Stimulated activated CD4-positive, alpha-beta T cell treated with anti-CD3 and anti-CD28 coated beads, Interleukin-2, amount 100 ng/mL, for 24 hours (primary cell): ENCODE measurements around the gene XPC.
"Not testable (repeated sequence)": the region's sequence is repeated elsewhere in the genome, so short reads cannot be mapped to it uniquely, and the experiment has no call there.

Source experiments
- DNase-seq, 2 donors: peaks; one replicate each; pipeline ENCODE4 v3.0.0-alpha.2; 2020

The XPC gene

DNA sequence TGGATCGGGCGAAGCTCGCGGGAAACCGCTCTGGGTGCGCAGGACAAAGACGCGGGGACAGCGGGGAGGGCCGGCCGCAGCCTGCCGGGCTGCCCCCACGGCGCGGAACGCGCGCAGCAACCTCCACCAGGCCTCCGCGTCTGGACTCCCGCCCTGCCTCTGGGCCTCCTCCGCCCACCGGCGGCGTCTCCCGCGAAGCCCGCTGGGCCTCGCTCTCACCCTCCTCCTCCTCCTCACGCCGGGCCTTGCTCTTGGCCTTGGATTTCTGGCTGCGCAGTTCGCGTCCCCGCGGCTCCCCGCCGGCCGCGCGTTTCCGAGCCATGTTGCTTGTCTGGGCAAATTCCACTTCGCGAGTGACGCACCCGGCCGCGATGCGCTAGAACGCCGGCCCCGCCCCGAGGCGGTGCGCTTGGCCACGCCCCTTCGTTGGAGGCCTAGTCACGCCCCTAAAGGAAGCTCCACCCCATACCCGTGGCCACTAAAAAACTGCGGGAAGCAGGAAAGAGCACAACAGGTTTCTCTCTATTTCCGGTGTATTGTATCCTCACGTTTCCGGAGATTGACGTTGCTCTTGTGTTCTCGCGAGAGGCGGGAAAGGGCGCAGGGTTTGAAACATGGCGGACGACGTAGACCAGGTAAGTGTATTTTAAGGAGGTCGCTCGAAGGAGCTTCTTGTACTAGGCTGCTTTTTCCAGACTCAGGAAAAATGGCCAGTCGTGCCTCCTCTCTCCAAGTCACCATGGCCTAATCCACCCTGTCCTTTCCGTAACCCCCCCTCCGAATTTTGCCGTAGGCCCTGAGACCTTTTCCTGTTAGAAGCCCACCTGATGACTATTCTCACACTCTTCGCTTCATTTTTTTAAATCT is at the start of gene XPC, which contains the start of gene LSM3:
TSS of gene XPC (minus strand) at position 355 of the 867 bp plus-strand sequence. CDS start at position 322, 33 bp downstream.
TSS of gene LSM3 (plus strand) at position 571 of the 867 bp plus-strand sequence. CDS start at position 615, 44 bp downstream.
- DNase-seq = peak; percentile 97

DNA sequence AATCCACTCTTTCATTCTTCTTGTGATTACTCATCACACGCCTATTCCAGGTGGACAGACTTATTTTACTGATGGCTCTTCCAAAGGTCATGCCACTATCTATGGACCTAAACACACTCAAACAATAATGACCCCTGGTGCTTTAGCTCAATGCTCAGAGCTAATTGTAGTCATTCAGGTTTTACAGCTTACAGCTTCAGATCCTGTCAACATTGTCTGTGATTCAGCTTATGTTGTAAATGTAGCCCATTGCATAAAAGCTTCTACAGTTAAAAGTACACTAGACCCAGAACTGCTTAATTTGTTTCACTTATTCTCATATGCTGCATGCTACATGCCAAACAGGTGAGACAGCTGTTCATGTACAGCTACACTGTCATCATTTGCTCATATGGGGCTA is 49.5 kb upstream of the XPC start:
- DNase-seq = no peak

DNA sequence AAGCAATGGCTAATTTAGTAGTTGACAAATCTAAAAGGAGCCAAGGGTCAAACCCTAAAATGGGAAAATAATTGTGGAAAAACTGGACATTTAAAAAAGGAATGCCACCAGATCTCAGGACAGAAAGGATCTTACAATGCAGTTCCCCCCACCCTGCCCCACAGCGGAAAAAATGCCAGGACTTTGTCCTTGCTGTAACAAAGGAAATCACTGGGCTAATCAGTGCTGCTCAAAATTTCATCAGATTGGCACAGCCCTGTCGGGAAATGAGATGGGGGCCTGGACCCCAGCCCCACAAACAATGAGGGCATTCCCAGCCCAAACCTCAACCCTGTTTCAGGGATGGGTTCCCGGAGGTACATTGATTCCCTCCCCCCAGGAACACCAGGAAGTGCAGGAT is 48.0 kb upstream of the XPC start:
- DNase-seq = not testable (repeated sequence)

DNA sequence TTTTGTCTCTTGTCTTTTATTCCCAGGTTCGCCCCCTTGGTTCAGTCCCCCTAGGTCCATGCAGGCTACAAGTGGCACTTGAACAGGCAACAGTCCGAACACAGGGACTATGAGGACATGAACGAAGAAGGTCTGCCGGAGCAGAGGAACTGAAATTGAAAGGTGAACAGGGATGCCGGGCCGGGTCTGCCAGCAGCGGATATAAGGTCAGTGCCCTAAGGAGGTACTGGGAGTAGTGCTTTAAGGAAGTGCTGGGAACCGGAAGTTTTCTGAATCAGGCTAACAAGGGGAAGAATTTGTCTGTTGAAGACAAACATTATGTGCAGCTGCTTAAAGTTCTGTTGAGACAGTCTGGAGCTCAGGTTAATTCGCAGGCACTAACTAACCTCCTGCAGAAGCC is 47.0 kb upstream of the XPC start:
- no peak for DNase-seq

DNA sequence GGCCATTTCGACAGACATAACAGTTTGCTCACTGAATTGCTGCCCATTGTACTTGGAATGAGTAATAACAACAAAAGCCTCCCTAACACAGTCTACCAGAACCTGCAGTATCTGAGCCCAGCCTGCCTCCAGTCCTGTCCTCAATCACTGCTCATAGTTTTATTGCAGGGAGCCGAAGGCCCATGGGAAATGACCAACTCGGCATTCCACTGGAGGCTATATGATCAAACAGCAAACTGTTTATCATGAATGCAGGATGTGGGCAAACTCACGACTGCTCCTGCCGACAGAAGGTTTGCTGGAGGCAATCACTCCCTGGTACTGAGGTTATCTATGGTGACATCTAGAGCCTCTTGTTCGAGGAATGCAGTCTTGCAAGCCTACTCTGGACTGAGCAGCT is 46.5 kb upstream of the XPC start:
- DNase-seq = no peak

DNA sequence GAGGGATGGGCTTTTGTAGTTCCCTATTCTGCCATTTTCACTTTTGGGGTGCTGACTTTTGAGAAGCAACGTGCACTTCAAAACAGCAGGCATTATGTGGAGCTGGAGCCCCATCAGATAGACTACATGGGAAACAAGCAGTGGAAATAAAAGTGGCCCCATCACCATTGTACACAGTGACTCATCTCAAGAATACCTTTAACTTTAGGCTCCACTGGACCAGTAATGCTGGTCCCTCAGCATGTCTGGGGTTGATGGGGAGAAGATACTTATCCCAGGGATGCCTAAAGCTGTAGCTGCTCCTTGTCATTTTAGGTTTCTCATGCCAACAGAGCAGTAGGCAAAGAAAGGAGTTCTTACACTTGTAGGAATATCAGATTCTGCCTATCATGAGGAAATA is 45.2 kb upstream of the XPC start:
- DNase-seq = no peak

DNA sequence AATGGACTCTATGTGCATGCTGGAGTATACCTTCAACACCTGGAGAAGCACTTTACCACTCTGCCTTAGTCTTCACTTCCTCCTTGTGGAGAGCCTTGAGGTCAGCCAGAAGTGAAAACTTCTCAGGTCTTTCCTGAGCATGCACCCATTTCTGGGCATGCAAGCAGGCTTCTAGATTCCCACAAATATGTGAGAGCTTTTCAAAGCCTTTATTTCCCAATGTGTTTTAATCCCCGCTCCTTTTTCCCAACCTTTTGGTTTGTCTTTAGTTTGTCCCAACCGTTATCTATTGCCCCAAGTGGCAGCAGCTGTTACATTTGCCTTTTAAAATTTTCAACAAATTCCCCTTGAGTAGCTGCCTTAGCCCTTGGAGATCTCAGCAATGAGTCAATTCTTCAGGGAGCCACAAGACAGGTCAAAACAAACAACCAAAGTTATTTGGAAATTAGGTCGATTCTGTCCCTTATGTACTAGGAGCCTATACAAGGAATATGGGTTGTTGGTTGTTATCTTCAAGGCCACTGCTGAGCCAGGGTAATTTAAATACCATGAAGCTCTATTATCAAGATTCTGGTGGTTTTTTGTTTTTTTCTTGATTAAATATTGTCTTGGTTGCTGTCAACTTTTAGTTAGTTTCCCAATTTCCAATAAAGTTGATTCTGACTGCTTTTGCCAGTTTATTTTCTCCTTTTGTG is 44.6 kb upstream of the XPC start:
- DNase-seq = no peak

DNA sequence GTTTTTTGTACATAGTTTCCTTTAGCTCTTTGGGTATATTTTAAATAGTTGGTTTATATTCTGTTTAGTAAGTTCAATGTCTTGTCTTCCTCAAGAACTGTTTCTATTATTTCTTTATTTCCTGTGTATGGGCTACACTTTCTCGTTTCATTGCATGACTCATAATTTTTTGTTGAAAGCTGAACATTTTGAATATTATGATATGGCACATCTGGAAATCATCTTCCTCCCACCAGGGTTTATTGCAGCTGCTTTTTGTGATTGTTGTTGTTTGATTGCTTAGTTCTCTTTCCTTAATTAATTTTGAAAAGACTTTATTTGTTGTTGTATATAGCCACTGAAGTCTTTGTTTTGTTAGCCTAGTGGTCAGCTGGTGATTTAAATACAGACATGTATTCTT is 44.1 kb upstream of the XPC start:
- no peak for DNase-seq

DNA sequence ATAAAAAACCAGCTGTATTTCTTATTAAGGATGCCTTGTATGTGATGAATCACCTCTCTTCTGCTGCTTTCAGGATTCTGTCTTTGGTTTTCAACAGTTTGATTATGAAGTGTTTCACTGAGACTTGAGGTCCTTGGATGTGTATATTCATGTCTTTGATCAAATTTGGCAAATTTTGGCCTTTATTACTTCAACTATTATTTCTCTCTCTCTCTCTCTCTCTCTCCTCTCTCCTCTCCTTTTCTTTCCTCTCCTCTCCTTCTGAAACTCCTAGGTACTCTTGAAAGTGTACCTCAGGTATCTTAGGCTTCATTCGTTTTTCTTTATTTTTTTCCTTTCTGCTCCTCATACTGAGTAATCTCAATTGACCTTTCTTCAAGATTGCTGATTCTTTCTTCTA is 43.5 kb upstream of the XPC start:
- no peak for DNase-seq

DNA sequence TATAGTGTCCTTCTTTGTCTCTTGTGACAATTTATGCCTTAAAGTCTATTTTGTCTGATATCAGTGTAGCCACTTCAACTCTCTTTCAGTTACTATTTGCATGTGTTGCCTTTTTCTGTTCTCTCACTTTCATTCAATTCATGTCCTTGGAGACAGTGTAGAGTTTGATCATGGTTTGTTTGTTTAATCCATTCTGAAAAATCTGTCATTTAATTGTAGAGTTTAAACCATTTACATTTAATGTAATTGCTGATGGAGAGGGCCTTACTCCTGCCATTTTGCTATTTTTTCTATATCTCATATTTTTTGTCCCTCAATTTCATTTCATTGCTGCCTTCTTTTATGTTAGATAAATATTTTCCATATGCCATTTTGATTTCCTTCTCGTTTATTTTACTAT is 42.5 kb upstream of the XPC start:
- no peak for DNase-seq

DNA sequence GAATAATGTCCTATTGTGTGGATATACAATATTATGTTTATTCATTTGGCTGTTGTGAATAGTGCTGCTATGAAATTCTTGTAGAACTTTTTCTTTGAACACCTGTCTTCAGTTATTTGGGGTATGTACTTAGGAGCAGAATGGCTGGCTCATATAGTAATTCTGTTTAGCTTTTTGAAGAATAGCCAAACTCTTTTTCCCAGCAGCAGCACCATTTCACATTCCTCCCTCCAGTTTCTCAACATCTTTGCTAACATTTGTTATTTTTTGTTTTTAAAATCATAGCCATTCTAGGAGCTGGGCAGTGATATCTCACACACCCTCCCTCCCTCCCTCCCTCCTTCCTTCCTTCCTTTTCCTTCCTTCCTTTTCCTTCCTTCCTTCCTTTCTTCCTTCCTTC is 40.0 kb upstream of the XPC start:
- no peak for DNase-seq

DNA sequence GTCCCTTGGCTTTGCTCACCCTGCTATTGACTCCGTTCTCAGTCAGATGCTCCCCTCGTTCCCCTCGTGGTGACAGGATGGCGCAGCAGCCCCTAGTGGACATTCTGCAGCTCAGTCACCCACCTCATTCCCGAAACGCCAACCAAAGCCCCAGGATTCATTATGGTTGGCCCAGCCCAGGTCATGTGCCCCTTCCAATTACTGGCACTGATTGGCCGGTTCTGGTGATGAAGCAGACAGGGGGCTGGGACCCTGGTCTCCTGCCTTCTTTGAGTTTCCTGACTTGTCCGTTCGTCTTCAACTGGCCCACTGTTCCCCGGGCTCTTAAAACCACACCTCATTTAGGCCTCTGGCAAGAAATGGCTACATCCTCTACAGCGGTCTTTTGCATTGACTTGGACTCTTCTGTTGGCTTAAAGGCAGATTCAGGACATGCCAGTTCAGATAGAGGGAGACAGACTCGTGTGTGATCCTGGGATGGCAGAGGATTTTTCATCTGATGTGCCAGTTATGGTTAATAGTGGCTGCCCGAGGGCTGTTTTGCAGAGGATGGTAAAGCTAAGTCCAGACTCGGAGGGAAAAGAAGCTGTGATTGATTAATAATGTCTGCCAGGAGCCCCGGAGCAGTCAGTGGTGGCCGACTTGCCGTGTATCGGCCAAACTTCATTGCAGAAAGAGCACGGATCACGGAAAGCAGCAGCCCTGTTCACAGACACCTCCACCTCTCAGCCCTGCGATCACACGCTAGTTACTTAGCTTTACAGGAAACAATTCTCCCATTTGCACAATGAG is 38.1 kb upstream of the XPC start:
- DNase-seq = peak; percentile 34 to 70

DNA sequence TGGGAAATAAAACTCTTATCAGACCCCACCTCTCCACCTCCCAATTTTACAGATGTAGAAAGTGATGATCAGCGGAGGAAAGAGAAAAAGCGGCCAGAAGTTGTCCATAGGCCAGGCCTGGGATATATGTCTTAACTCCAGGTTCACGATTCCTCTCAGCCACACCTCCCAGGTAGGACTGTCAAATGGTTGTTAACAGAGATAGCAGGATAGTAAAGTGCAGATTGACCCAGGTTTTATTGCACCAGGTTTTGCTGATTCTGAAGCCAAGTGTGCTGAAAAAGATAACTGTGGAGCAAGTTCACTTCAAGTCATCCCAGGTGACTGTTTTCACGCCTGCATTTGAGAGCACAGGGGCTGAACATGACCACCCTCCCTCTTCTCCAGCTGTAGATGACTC is 36.4 kb upstream of the XPC start:
- no peak for DNase-seq

DNA sequence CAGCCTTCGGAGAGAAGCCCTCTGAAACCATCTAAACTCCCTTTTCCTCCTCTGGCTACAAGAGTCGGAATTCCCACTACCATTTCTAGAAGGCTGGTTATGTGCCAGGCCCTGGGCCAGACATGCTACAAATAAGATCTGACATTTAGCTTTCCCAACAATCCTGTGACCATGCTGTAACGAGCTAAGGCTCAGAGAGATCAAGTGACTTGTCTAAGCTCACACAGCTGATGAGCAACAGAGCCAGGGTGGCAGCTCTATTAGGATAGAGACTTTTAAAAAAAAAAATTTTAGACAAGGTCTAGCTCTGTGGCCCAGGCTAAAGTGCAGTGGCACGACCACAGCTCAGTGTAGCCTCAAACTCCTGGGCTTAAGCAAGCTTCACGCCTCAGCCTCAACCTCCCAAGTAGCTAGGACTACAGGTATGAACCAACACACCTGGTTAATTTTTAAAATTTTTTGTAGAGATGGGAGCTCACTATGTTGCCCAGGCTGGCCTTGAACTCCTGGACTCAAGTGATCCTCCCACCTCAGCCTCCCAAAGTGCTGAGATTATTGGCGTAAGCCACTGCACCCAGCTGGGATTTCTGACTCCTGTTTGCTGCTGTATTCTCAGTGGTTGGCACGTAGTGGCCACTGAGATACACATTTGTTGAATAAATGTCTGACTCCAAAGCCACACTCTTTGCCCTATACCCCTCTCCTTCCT is 34.8 kb upstream of the XPC start:
- no peak for DNase-seq

DNA sequence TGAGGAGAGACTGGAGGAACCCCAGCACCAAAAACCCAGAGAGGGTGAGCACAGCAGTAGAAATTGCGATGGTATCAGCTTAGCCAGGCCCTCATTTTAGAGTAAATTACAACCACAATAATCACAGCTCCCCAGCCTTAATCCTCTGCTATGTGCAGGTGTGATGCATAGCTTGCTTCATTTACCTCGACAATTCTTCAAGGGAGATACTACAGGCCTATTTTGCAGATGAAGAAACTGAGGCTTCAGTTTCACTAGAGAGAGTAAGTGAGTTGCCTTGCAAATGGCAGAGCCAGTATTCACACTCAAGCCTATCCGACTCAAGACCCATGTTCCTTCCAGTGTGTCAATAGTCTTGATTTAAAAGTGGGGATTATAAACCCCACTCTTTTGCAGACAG is 33.6 kb upstream of the XPC start:
- no peak for DNase-seq

DNA sequence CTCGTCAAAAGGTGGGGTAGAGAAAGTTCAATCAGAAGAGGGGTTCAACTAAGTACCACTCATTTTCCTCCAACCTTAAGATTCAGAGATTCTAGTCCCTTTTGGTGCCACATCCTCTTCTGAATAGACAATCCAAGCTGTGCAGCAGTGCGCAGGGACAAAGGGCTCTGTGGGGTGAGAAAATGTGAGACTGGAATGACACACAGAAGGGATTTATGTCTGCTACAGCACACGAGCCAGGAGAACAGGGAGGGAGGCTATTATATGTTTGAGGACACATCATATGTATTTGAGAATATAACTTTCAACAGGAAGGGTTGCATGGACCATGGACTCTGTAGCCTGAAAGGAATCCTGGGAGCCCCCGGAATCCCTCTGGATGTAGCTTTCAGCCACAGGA is 33.2 kb upstream of the XPC start:
- no peak for DNase-seq

DNA sequence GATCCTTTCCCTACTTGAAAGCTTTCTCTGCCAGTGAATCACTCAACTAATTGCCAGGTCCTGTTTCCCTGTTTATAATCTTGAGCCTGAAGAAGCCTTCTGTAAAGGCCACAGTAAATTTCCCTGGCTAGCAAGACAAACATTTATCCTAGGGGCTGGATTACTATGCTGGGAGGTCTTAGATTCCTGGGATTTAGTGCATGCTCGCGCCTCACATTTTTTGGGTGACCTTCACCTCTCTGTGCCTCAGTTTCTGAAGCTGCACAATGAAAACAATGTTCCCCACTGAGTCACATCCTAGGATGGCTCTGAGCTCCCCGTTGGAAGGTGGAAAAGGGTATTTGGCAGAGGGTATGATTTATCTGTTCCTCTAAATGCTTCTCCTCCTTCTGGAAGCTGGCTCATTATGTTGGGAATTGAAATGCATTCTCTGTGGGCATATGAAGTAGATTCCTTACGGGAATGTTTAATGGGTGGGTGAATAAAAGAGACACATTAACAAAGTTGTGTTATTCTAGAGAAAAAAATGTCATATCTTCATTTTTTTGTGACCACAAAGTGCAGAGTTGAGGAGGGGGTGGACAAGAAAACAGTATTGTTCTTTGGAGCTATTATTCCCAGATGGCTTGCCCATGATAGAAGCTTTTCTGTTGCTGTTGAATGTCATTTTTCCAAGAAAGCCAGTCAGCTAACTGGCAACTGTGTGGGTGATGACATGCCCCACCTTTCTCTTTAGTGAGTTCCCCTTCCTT is 32.6 kb upstream of the XPC start:
- no peak for DNase-seq

DNA sequence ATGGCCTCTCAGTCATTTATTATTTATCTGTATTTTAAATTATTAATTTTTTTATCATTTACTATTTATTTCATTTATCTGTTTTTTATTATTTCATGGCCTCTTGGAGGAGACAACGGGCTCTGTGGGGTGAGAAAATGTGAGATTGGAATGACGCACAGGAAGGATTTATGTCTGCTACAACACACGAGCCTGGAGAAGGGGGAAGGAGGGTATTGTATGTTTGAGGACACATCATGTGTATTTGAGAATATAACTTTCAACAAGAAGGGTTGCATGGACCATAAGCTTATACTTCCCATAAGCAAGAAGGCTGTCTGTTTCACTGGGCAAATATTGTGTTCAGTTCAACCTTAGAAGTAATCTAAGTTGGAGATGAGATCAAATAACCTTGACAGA is 31.9 kb upstream of the XPC start:
- DNase-seq = no peak

DNA sequence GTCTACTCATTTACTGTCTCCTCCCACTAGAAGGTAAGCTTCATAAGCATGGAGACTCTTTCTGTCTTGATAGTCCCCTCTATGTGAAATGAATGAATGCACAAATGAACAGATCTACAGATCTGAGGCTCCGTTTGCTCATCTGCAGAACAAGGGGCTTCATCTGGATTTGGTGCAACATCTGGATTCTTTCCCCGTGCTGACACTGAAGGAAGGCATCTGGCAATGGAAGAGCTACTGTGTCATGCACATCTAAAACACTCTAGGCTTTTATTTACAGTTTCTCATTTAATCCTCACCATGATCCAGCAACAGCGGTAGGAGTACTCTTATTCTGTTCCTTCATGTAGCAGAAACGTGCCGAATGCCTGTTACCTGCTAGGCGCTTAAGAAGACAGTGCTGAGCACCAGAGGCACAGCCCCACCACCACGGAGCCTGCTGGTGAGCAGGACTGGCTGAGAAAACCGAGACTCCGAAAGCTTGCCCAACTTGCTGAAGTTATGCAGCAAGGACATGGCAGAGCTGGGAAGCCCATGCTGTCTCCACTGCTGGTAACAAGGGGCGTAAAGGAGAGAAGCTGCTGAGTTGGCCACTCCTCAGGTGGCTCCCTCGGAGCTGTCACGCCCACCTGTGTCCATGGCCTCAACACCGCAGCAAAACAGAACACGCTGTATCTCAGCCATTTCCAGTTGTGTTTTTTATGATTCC is 31.3 kb upstream of the XPC start:
- DNase-seq = no peak

DNA sequence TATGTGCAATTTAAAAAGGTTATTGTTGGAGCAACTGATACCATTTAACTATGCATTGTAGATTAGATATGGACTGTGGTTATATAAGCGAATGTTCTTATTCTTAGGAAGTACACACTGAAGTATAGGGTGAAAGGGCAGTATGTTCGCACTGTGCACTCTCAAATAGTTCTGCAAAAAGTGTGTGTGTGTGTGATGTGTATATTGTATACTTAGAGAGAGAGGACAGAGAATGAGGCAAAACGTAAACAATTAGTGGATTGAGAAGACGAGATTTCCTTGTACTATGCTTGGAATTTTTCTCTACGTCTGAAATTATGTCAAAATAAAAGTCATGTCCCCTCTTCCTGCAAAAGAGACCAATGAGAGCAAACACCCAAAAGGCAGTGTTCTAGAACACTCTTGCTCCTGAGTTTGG is 30.6 kb upstream of the XPC start:
- no peak for DNase-seq

DNA sequence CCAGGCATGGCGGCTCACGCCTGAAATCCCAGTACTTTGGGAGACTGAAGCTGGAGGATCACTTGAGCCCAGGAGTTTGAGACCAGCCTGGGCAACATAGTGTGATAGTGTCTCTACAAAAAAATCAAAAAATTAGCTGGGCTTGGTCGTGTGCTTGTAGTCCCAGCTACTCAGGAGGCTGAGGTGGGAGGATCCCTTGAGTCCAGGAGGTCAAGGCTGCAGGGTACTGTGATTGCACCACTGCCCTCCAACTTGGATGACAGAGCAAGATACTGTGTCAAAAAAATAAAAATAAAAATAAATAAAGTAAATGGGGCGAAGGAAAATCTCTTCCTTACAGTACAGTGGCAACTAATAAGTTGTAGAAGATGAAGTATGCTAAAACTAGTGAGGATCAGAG is 29.8 kb upstream of the XPC start:
- DNase-seq = no peak
